GM12872 (cell line): ENCODE data around the gene STRIT1.

ENCODE experiments used
- CTCF ChIP-seq: IDR thresholded peaks from 3 replicates; pipeline ENCODE4 v1.5.1; 2011; ENCODE audit warnings: low read depth, mild to moderate bottlenecking, low read length, moderate library complexity; ENCODE audit not compliant: insufficient read depth

STRIT1 gene

GRCh38 chr3:155293516-155293915 lies at the start of gene STRIT1:
Gene STRIT1, minus strand, starts transcription at chr3:155293683.
- TF ChIP-seq CTCF = no peak

GRCh38 chr3:155342344-155342743 lies 48.9 kb upstream of the STRIT1 start:
- no peak for TF ChIP-seq CTCF

- TF ChIP-seq CTCF = no peak
Measured at GRCh38 chr3:155339052-155339451, 45.6 kb upstream of the STRIT1 start.

GRCh38 chr3:155335724-155336354 lies 42.4 kb upstream of the STRIT1 start:
- no peak for TF ChIP-seq CTCF

- TF ChIP-seq CTCF = no peak
Measured at GRCh38 chr3:155334914-155335723, 41.6 kb upstream of the STRIT1 start.

GRCh38 chr3:155334215-155334913 lies 40.9 kb upstream of the STRIT1 start:
- no peak for TF ChIP-seq CTCF

GRCh38 chr3:155332716-155333115 lies 39.2 kb upstream of the STRIT1 start:
- no peak for TF ChIP-seq CTCF
